Ascending aorta (tissue), 2 donors: ENCODE data around the gene CIDEB. TPM values are rescaled to one million over a fixed set of nuclear protein-coding genes. Genes with fewer than 3 reads are reported as not detected.

Source experiments
- DNase-seq, 2 donors: peaks; one replicate each; pipeline ENCODE4 v3.0.0-alpha.2; 2019; ENCODE audit warnings: low spot score in 2 of 2
- H3K27ac ChIP-seq, 2 donors: fragments of 200-600 bp; sonication (generic); one replicate each; pipeline ENCODE4 v1.5.1; 2016 to 2017; ENCODE audit warnings: mild to moderate bottlenecking in 1 of 2
- H3K27me3 ChIP-seq: fragments of 200-600 bp; sonication (generic); one replicate; pipeline ENCODE4 v1.5.1; 2017
- H3K36me3 ChIP-seq, 2 donors: fragments of 200-600 bp; sonication (generic); one replicate each; pipeline ENCODE4 v1.5.1; 2016
- H3K4me1 ChIP-seq, 2 donors: fragments of 200-600 bp; sonication (generic); one replicate each; pipeline ENCODE4 v1.5.1; 2016 to 2017; ENCODE audit warnings: mild to moderate bottlenecking in 1 of 2
- H3K4me3 ChIP-seq, 2 donors: fragments of 200-600 bp; sonication (generic); one replicate each; pipeline ENCODE4 v1.5.1; 2016 to 2017; ENCODE audit warnings: mild to moderate bottlenecking in 1 of 2
- H3K9me3 ChIP-seq, 2 donors: fragments of 200-600 bp; sonication (generic); one replicate each; pipeline ENCODE4 v1.5.1; 2016
- intact Hi-C: fragments of 100-400 bp; cut with DNase I; formaldehyde crosslinking; loops from one replicate; pipeline ENCODE4 v1.15.1; 2023
- total RNA-seq: library from RNA; depleted of rRNA; stranded (reverse); fragments of >200 nt; gene quantifications from one replicate; pipeline ENCODE4 v1.1.0, GENCODE V29; 2016
- TF ChIP-seq, protein P1 (sequence below), 3 experiments: fragments of 200-600 bp in 2 of 3; fragments of 450-650 bp in 1 of 3; sonication (generic) in 2 of 3; IDR thresholded peaks; one replicate each; pipeline ENCODE4 v1.5.1; 2016 to 2019; ENCODE audit warnings: antibody characterized with exemption in 3 of 3, mild to moderate bottlenecking in 1 of 3, moderate library complexity in 1 of 3

Gene CIDEB
- total RNA-seq, 1 donor from 2014 or later = 72.8 TPM

DNA sequence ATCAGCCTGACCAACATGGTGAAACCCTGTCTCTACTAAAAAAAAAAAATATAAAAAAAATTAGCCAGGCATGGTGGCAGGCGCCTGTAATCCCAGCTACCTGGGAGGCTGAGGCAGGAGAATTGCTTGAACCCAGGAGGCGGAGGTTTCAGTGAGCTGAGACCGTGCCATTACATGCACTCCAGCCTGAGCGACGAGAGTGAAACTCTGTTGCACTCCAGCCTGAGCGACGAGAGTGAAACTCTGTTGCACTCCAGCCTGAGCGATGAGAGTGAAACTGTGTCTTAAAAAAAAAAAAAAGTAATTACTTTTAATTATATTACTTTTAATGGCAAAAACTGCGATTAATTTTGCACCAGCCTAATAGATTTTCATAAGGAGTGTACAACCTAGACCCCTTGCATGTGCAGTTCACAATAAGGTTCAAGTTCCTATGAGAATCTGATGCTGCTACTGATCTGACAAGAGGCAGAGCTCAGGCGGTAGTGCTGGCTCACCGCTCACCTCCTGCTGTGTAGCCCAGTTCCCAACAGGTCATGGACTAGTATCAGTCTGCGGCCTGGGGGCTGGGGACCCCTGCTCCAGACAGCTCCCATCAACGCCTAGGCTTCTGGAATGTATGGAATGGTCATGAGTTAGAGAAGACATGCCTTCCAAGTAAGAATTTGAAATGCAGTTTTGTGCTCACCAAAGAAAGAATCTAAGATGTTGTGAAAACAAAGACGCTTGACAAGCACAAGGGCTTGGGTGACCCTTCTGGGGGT is 13.6 kb upstream of the CIDEB start:
- no peaks in the 10 kb centered on the region for H3K36me3 ChIP-seq
- DNase-seq = no peak
- H3K4me1 ChIP-seq = peaks cover 0 to 2% of the 10 kb centered on the region in 2 donors
- no peak overlapping the region for H3K4me3 ChIP-seq
- intact Hi-C loops = no loop called here
- peaks cover 2% of the 10 kb centered on the region for H3K27me3 ChIP-seq
- H3K27ac ChIP-seq = no peak overlapping the region
- TF ChIP-seq, protein P1, sequence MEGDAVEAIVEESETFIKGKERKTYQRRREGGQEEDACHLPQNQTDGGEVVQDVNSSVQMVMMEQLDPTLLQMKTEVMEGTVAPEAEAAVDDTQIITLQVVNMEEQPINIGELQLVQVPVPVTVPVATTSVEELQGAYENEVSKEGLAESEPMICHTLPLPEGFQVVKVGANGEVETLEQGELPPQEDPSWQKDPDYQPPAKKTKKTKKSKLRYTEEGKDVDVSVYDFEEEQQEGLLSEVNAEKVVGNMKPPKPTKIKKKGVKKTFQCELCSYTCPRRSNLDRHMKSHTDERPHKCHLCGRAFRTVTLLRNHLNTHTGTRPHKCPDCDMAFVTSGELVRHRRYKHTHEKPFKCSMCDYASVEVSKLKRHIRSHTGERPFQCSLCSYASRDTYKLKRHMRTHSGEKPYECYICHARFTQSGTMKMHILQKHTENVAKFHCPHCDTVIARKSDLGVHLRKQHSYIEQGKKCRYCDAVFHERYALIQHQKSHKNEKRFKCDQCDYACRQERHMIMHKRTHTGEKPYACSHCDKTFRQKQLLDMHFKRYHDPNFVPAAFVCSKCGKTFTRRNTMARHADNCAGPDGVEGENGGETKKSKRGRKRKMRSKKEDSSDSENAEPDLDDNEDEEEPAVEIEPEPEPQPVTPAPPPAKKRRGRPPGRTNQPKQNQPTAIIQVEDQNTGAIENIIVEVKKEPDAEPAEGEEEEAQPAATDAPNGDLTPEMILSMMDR (IDR thresholded peaks at IDR 0.05) = no peak
- H3K9me3 ChIP-seq = no peaks in the 10 kb centered on the region

DNA sequence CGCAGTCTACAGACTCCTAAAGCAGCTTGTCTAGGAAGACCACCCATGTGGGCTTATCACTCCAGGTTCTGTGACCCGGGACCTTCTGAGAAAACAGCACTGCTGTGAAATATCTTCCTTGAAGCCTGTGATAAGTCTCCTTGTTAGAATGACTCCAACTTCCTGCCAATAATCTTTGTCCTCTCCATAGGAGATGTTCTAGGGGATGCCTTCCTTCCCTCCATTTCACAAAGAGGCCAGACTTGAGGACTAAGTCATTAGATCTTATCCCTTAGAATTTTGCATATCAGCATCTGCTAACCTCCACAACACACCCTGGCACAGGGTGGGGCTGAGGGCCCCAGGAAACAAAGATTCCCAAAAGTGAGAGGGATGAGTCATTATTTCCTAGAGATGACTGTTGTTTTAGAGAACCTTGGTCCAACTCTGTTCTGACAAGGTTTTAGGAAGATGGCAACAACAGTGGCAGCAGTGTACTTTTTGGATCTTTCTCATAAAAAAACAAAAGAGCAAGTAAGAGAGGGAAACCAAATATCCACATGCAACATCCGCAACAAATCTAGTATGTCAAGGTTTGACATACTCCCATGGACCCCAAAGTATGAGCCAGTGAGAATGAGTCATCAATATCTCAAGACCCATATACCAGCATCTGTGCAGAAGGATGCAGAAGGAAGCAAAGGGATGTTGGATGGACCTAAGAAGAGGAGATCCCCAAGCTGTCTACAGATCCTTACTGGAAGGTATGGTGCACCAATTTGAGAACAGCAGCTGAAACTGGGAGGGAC is 9.6 kb upstream of the CIDEB start:
- H3K27ac ChIP-seq = no peak overlapping the region
- intact Hi-C loops = no loop called here

DNA sequence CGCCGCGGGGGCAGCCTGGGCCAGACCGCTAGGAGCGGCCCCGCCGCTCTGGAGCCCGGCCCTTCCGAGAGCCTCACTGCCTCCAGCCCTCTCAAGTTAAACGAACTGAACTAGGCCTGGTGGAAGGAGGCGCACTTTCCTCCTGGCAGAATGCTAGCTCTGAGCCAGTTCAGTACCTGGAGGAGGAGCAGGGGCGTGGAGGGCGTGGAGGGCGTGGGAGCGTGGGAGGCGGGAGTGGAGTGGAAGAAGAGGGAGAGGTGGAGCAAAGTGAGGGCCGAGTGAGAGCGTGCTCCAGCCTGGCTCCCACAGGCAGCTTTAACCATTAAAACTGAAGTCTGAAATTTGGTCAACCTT is 8.8 kb upstream of the CIDEB start:
- Histone ChIP-seq H3K27ac (no peak overlapping the region), H3K36me3 (no peaks in the 10 kb centered on the region), H3K4me3 (no peak overlapping the region), H3K4me1 (peaks cover 0 to 6% of the 10 kb centered on the region in 2 donors), H3K27me3 (peaks cover 4% of the 10 kb centered on the region), H3K9me3 (no peaks in the 10 kb centered on the region)
- no peak for DNase-seq
- intact Hi-C loops = no loop called here
- TF ChIP-seq, protein P1 (IDR thresholded peaks at IDR 0.05) = no peak

More for the DNA sequence above, 9.6 kb upstream of the CIDEB start:
- no peaks in the 10 kb centered on the region for H3K36me3 ChIP-seq
- TF ChIP-seq, protein P1 (IDR thresholded peaks at IDR 0.05) = no peak
- H3K9me3 ChIP-seq = no peaks in the 10 kb centered on the region
- H3K4me3 ChIP-seq = no peak overlapping the region
- no peak for DNase-seq
- peaks cover 4% of the 10 kb centered on the region for H3K27me3 ChIP-seq
- peaks cover 0 to 6% of the 10 kb centered on the region in 2 donors for H3K4me1 ChIP-seq

DNA sequence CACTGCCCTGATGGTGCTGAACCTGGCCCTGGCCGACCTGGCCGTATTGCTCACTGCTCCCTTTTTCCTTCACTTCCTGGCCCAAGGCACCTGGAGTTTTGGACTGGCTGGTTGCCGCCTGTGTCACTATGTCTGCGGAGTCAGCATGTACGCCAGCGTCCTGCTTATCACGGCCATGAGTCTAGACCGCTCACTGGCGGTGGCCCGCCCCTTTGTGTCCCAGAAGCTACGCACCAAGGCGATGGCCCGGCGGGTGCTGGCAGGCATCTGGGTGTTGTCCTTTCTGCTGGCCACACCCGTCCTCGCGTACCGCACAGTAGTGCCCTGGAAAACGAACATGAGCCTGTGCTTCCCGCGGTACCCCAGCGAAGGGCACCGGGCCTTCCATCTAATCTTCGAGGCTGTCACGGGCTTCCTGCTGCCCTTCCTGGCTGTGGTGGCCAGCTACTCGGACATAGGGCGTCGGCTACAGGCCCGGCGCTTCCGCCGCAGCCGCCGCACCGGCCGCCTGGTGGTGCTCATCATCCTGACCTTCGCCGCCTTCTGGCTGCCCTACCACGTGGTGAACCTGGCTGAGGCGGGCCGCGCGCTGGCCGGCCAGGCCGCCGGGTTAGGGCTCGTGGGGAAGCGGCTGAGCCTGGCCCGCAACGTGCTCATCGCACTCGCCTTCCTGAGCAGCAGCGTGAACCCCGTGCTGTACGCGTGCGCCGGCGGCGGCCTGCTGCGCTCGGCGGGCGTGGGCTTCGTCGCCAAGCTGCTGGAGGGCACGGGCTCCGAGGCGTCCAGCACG is 8.2 kb upstream of the CIDEB start:
- Histone ChIP-seq H3K36me3 (no peaks in the 10 kb centered on the region), H3K4me3 (no peak overlapping the region), H3K27me3 (peaks cover 4% of the 10 kb centered on the region), H3K9me3 (no peaks in the 10 kb centered on the region), H3K27ac (no peak overlapping the region), H3K4me1 (peaks cover 0 to 6% of the 10 kb centered on the region in 2 donors)
- no peak for DNase-seq
- TF ChIP-seq, protein P1 (IDR thresholded peaks at IDR 0.05) = peak; percentile 8 to 14 (median 9)
- intact Hi-C loops = no loop called here

GRCh38 chr14:24315243-24315806 is 7.5 kb upstream of the CIDEB start:
- DNase-seq = no peak
- Histone ChIP-seq H3K36me3 (no peaks in the 10 kb centered on the region), H3K4me1 (peaks cover 4 to 10% of the 10 kb centered on the region in 2 donors), H3K27me3 (peaks cover 4% of the 10 kb centered on the region), H3K4me3 (no peak overlapping the region), H3K9me3 (no peaks in the 10 kb centered on the region), H3K27ac (no peak overlapping the region)
- TF ChIP-seq, protein P1 (IDR thresholded peaks at IDR 0.05) = no peak
- intact Hi-C loops = no loop called here
